ENCODE data around the gene METTL9.

- TF ChIP-seq CTCF (IDR thresholded peaks at IDR 0.05) (no peak), POLR2A (IDR thresholded peaks at IDR 0.05) (no peak)
These were observed 5.7 kb upstream of the METTL9 start for GRCh38 chr16:21593530-21594289.

Data from uterus (tissue), 2 donors.